SK-N-MC (cell line): ENCODE measurements around the gene MRGPRF.
A peak's percentile ranks its signal among the peaks of the same experiment; 100 is the strongest.
"Not testable (repeated sequence)": the region's sequence is repeated elsewhere in the genome, so short reads cannot be mapped to it uniquely, and the experiment has no call there.

Source experiments
- DNase-seq: peaks from one replicate; pipeline ENCODE4 v3.0.0-alpha.2; 2011; ENCODE audit warnings: low read depth, low spot score
- H3K27ac ChIP-seq: fragments of 200-600 bp; sonication (generic); 2 replicates; pipeline ENCODE4 v1.5.1; 2016; ENCODE audit warnings: mixed run types
- H3K36me3 ChIP-seq: fragments of 200-600 bp; sonication (generic); 2 replicates; pipeline ENCODE4 v1.6.1; 2017; ENCODE audit warnings: antibody characterized with exemption, low read length, mixed read lengths; ENCODE audit not compliant: insufficient read depth
- H3K4me3 ChIP-seq: fragments of 200-600 bp; sonication (generic); 2 replicates; pipeline ENCODE4 v1.5.1; 2016
- H3K9ac ChIP-seq: fragments of 200-600 bp; sonication (generic); 2 replicates; pipeline ENCODE4 v1.8.0; 2017; ENCODE audit warnings: mixed run types, mixed read lengths; ENCODE audit not compliant: insufficient read length
- H3K9me3 ChIP-seq: fragments of 200-600 bp; sonication (generic); 2 replicates; pipeline ENCODE4 v1.6.1; 2017; ENCODE audit warnings: low read depth, mild to moderate bottlenecking, antibody characterized with exemption, low read length, moderate library complexity, mixed read lengths
- EZH2 ChIP-seq: fragments of 200-600 bp; sonication (generic); IDR thresholded peaks from one replicate; pipeline ENCODE4 v1.6.1; 2017; ENCODE audit warnings: antibody characterized with exemption
- FOXP2 ChIP-seq: optimal IDR thresholded peaks from 2 replicates; pipeline ENCODE3; 2011; ENCODE audit warnings: mild to moderate bottlenecking, moderate library complexity; ENCODE audit not compliant: insufficient read depth; ENCODE audit errors: extremely low read length, control extremely low read depth
- POLR2AphosphoS5 ChIP-seq: IDR thresholded peaks from 2 replicates; pipeline ENCODE4 v1.6.1; 2012; ENCODE audit warnings: mild to moderate bottlenecking, low read depth, low read length, borderline replicate concordance

The MRGPRF gene

GRCh38 chr11:69003866-69004367 lies 9.1 kb downstream of the MRGPRF start:
- no peaks in the 10 kb centered on the region for H3K36me3 ChIP-seq
- no peaks in the 10 kb centered on the region for H3K9me3 ChIP-seq
- TF ChIP-seq FOXP2 (no peak), EZH2 (no peak), POLR2AphosphoS5 (no peak)
- no peak overlapping the region for H3K27ac ChIP-seq
- DNase-seq, result no peak
- H3K9ac ChIP-seq, result no peak overlapping the region
- no peak overlapping the region for H3K4me3 ChIP-seq

DNA sequence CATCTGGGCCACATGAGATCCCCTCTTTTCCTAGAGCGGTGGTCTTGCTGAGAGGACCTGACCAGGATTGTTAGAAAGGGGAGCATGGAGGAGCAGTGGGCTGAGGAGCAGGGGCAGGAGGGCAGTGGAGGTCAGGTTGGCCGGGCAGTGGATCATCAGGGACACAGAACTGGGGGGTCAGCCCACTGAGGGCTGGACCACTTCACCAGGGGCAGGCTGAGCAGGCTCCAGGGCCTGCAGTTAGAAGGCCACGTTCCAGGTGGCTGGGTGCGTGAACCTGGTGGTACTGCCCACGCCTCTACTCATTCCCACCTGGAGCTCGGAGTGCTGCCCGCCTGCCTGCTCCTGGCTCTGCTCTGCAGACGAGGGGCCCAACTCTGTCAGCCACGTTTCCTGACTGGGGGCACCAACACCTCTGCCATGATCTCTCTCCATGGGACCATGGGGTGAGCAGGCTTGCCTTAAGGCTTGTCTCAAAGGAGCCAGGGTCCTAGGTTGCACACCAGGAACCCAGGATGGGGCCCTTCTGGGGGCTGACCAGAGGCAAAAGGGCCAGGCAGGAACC lies 9.7 kb downstream of the MRGPRF start:
- no peaks in the 10 kb centered on the region for H3K9me3 ChIP-seq
- H3K27ac ChIP-seq, result no peak overlapping the region
- DNase-seq, result no peak
- H3K4me3 ChIP-seq, result no peak overlapping the region
- H3K9ac ChIP-seq, result no peak overlapping the region
- H3K36me3 ChIP-seq, result no peaks in the 10 kb centered on the region
- no peak for TF ChIP-seq EZH2

DNA sequence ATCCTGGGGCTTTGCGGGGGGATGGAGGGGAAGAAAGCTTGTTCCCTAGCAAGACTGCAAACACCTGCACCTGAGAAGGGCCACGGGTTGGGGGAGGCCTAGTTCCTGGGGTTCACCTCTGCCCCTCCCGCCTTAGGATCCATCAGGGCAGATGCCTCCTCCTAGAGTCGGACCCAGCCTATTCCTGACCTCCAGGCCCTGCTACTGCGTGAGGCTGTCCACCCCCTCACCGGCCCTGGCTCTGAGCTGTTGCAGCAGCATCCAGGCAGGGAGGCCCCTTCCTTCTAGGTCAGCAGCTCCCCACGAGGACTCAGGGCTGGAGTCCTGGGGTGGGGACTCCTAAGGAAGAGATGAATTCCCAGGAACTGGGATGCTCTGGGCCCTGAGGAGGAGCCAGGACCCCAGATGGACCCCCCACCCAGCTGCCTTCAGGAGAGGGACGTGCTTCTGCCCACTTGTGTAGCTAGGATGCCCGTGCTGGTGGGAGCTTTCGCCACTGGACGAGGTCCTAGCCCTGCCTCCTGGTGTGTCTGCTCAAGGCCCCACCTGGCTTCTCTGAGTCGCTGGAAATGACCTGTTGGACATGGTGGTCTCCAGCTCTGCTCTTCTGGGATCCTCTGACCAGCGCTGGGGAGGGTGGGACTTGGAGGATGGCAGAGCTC lies 10.3 kb downstream of the MRGPRF start:
- TF ChIP-seq POLR2AphosphoS5 (no peak), FOXP2 (no peak), EZH2 (no peak)
- H3K4me3 ChIP-seq, result no peak overlapping the region
- no peak overlapping the region for H3K9ac ChIP-seq
- no peak overlapping the region for H3K27ac ChIP-seq
- H3K9me3 ChIP-seq, result no peaks in the 10 kb centered on the region
- DNase-seq, result no peak
- H3K36me3 ChIP-seq, result no peaks in the 10 kb centered on the region

GRCh38 chr11:69002110-69002569 lies 10.9 kb downstream of the MRGPRF start:
- Histone ChIP-seq H3K9me3 (no peaks in the 10 kb centered on the region), H3K36me3 (no peaks in the 10 kb centered on the region), H3K9ac (no peak overlapping the region), H3K4me3 (no peak overlapping the region), H3K27ac (no peak overlapping the region)
- TF ChIP-seq POLR2AphosphoS5, result no peak
- TF ChIP-seq EZH2, result no peak
- TF ChIP-seq FOXP2, result no peak
- no peak for DNase-seq

DNA sequence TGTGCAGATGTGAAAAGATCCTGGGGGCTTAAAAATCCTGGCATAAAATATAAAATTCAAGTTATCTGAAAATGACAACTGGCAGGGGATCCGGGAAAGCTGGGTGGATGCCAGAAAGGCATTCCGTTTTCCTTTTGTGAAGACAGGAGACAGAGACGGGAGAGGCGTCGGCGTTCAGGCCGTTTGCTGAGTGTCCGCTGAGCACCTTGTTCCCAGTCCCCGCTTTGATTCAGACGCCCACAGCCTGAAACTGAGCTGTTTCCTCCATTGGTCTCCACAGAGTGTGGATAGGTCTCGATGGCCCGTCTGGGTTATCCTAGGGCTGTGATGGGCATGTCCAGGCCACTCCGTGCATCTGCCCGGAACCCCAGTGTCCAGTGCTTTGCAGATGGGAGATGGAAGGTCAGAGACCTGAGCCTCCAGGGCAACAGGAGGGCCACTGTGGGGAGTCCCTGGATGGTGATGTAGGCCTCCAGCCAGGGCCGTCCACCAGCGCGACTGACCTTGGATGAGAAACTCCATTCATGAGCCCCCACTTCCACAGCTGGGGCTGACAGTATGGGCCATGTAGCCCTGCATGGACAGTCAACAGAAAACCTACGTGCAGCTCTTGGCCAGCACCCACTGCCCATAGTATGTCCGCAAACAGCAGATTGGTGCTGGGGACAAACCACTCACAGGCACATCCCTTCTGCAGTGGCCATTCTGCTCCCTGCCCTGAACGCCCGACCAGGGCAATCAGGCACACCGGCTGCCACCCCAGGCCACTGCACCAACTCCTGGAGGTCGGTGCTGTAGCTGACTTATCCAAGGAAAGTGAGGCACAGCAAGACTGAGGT lies 11.6 kb downstream of the MRGPRF start:
- Histone ChIP-seq H3K9me3 (no peaks in the 10 kb centered on the region), H3K27ac (peak overlapping the region; percentile 58), H3K9ac (peak overlapping the region; percentile 37), H3K4me3 (no peak overlapping the region), H3K36me3 (no peaks in the 10 kb centered on the region)
- DNase-seq, result no peak
- no peak for TF ChIP-seq POLR2AphosphoS5
- no peak for TF ChIP-seq FOXP2
- no peak for TF ChIP-seq EZH2

DNA sequence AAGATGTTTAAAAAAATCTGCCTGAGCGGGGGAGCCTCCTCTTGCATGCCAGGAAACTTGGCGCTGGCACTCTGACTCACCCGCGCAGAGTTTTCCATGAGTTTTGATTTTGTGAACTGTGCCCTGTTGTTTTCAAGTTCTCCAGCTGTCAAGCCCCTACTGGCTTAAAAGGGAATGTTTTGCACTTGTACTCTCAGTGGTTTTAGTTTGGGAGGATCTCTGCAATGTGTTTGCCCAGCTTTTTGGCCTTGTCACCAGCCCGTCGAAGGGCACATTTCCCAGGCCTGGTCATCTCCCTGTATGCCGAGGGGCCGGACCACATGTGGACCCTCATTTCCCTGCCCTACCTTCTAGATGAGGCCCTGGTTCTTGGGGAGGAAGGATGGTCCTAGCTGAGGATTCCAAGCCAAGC lies 12.2 kb downstream of the MRGPRF start:
- H3K4me3 ChIP-seq, result no peak overlapping the region
- TF ChIP-seq POLR2AphosphoS5 (no peak), EZH2 (no peak), FOXP2 (no peak)
- H3K9me3 ChIP-seq, result no peaks in the 10 kb centered on the region
- peak overlapping the region; percentile 37 for H3K9ac ChIP-seq
- no peak for DNase-seq
- H3K27ac ChIP-seq, result peak overlapping the region; percentile 58
- no peaks in the 10 kb centered on the region for H3K36me3 ChIP-seq

DNA sequence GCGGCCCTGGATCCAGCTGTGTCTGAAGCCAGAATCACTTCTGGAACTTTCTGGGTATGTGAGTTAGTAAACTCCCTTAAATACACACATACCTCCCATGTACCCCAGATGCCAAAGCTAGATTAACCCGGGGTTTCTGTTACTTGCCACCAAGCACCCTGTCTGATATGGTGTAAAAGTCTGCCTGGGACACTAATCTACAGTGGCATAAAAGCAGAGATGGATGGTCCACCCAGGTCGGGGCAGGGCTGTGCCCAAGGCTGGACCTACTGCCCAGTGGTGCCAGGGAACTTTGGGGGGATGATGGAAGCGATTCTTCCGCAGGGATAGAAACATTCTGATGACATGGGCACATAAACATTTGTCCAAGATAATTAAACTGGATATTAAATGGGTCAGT lies 12.7 kb downstream of the MRGPRF start:
- Histone ChIP-seq H3K9ac (no peak overlapping the region), H3K4me3 (no peak overlapping the region), H3K27ac (peak overlapping the region; percentile 58), H3K36me3 (no peaks in the 10 kb centered on the region), H3K9me3 (no peaks in the 10 kb centered on the region)
- TF ChIP-seq EZH2 (no peak), POLR2AphosphoS5 (no peak), FOXP2 (no peak)
- no peak for DNase-seq

GRCh38 chr11:68999748-69000355 lies 13.2 kb downstream of the MRGPRF start:
- H3K36me3 ChIP-seq, H3K9me3 ChIP-seq, H3K4me3 ChIP-seq, DNase-seq, H3K9ac ChIP-seq, H3K27ac ChIP-seq: not testable (repeated sequence)

- Histone ChIP-seq H3K4me3 (no peak overlapping the region), H3K9me3 (no peaks in the 10 kb centered on the region), H3K27ac (no peak overlapping the region; the same call in 1 of the 2 replicates), H3K9ac (no peak overlapping the region), H3K36me3 (no peaks in the 10 kb centered on the region)
- no peak for TF ChIP-seq POLR2AphosphoS5
- DNase-seq, result no peak
These were observed 13.8 kb downstream of the MRGPRF start for GRCh38 chr11:68999093-68999747.
